CD4-positive, alpha-beta memory T cell (primary cell): ENCODE data around the gene ARF3. TPM values are rescaled to one million over a fixed set of nuclear protein-coding genes. Genes with fewer than 3 reads are reported as not detected.
A peak's percentile ranks its signal among the peaks of the same experiment; 100 is the strongest.

Source experiments
- CTCF ChIA-PET: fragments of 350-600 bp; sonication (Branson Sonifier 250); formaldehyde crosslinking; loops from one replicate; lab custom pipeline; 2021; ENCODE audit warnings: inconsistent platforms; ENCODE audit not compliant: partially characterized antibody; lab: Charles Lee
- POLR2A ChIA-PET: fragments of 350-600 bp; sonication (Branson Sonifier 250); formaldehyde crosslinking; loops from one replicate; lab custom pipeline; 2021; ENCODE audit not compliant: partially characterized antibody; lab: Charles Lee
- DNase-seq, 5 donors: peaks; one replicate each; pipeline versions ENCODE4 v3.0.0 to v3.0.0-alpha.2; 2020 to 2022; ENCODE audit warnings: mixed read lengths in 1 of 5
- H3K27ac ChIP-seq: one replicate; pipeline ENCODE4 v1.7.0; 2013; ENCODE audit warnings: low read depth, low read length
- H3K27me3 ChIP-seq: 2 replicates; pipeline ENCODE4 v1.7.0; 2013; ENCODE audit warnings: mild to moderate bottlenecking, low read length, moderate library complexity; ENCODE audit not compliant: insufficient read depth
- H3K36me3 ChIP-seq: 2 replicates; pipeline ENCODE4 v1.7.0; 2013; ENCODE audit warnings: mild to moderate bottlenecking, low read length, moderate library complexity; ENCODE audit not compliant: insufficient read depth
- H3K4me1 ChIP-seq: 2 replicates; pipeline ENCODE4 v1.7.0; 2013; ENCODE audit warnings: mild to moderate bottlenecking, low read length, moderate library complexity; ENCODE audit not compliant: insufficient read depth
- H3K4me3 ChIP-seq, 2 donors: one replicate each; pipeline ENCODE4 v1.7.0; 2013; ENCODE audit warnings: low read length in 2 of 2, mild to moderate bottlenecking in 1 of 2
- H3K9me3 ChIP-seq, 2 donors: one replicate each; pipeline ENCODE4 v1.7.0; 2013; ENCODE audit warnings: low read length in 2 of 2, control low read depth in 1 of 2; ENCODE audit not compliant: control insufficient read depth in 1 of 2
- H3K27ac Mint-ChIP-seq, 7 donors: one replicate each; pipeline ENCODE4 v1.8.0; 2020 to 2021; ENCODE audit warnings: mixed read lengths in 7 of 7, mild to moderate bottlenecking in 6 of 7, inconsistent platforms in 3 of 7, moderate library complexity in 3 of 7
- H3K27me3 Mint-ChIP-seq, 2 donors: one replicate each; pipeline ENCODE4 v1.8.0; 2020 to 2021; ENCODE audit warnings: mixed read lengths in 2 of 2
- H3K36me3 Mint-ChIP-seq, 2 donors: one replicate each; pipeline ENCODE4 v1.8.0; 2020 to 2021; ENCODE audit warnings: mixed read lengths in 2 of 2, inconsistent platforms in 1 of 2, mild to moderate bottlenecking in 1 of 2
- H3K4me1 Mint-ChIP-seq, 4 donors: one replicate each; pipeline ENCODE4 v1.8.0; 2020 to 2021; ENCODE audit warnings: mixed read lengths in 4 of 4, mild to moderate bottlenecking in 1 of 4
- H3K4me3 Mint-ChIP-seq, 8 donors: one replicate each; pipeline ENCODE4 v1.8.0; 2020 to 2021; ENCODE audit warnings: mixed read lengths in 8 of 8, mild to moderate bottlenecking in 7 of 8, moderate library complexity in 6 of 8, inconsistent platforms in 3 of 8
- H3K9me3 Mint-ChIP-seq, 8 donors: one replicate each; pipeline ENCODE4 v1.8.0; 2020 to 2021; ENCODE audit warnings: mixed read lengths in 8 of 8, mild to moderate bottlenecking in 5 of 8, inconsistent platforms in 3 of 8, moderate library complexity in 1 of 8
- intact Hi-C: fragments of 100-400 bp; cut with micrococcal nuclease; formaldehyde crosslinking; loops from one replicate; pipeline ENCODE4 v1.15.1; 2023
- polyA plus RNA-seq, 2 donors: library from polyadenylated mRNA; unstranded; fragments of 300-500 nt; fragmentation: Illumina TruSeq; gene quantifications; one replicate each; pipeline ENCODE4 v1.2.3, GENCODE V29; 2021
- total RNA-seq, 2 experiments: library from RNA; stranded (reverse); gene quantifications; one replicate each; pipeline ENCODE4 v1.2.3, GENCODE V29; 2021

The ARF3 gene
- total and polyA plus RNA-seq, 4 experiments from 2014 or later: 22.6 to 77.5 (median 50.5) TPM

DNA sequence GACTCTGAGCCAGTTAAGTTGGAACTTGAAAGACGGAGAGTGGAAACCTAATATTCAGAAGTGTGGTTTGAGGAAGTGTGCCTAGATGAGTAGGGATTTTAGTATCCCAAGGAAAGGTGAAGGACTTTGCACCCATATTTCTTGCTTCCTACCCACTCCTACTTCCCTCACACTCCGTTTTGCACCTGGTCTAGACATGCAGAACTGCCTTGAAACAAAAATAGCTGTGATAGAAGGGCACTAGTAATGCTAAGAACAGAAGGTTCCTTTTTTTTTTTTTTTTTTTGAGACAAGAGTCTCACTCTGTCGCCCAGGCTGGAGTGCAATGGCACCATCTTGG lies 732 bp upstream of the ARF3 start:
- no peaks in the 10 kb centered on the region for H3K27me3 ChIP-seq
- POLR2A ChIA-PET: interaction anchor here (0.6 to 3.3 kb wide), 23 partner anchors 10 to 783 kb away, joined by 3 to 55 read pairs (median 5); partner anchors contain the start of genes DDX23, FKBP11, RND1 and TUBA1B
- Mint-ChIP-seq H3K27ac (peak overlapping the region; percentile 91 to 97 (median 95)), H3K9me3 (peaks cover 0 to 3% (median 0%) of the 10 kb centered on the region in 8 donors), H3K27me3 (peaks cover 1 to 2% of the 10 kb centered on the region in 2 donors), H3K4me3 (peak overlapping the region; percentile 92 to 98 (median 96)), H3K4me1 (peaks cover 25 to 48% (median 34%) of the 10 kb centered on the region in 4 donors), H3K36me3 (peaks cover 3 to 21% of the 10 kb centered on the region in 2 donors)
- peaks cover 34% of the 10 kb centered on the region for H3K4me1 ChIP-seq
- no peaks in the 10 kb centered on the region for H3K9me3 ChIP-seq
- no peaks in the 10 kb centered on the region for H3K36me3 ChIP-seq
- DNase-seq: no peak
- CTCF ChIA-PET: interaction anchor here (0.7 to 6.6 kb wide), 17 partner anchors 8 to 987 kb away, joined by 3 to 72 read pairs (median 5); partner anchors contain the start of genes DDX23, TUBA1B and WNT1
- H3K27ac ChIP-seq: peak overlapping the region; percentile 73
- peak overlapping the region in 1 of 2 donors; percentile 71 for H3K4me3 ChIP-seq
- intact Hi-C loops: no loop called here

DNA sequence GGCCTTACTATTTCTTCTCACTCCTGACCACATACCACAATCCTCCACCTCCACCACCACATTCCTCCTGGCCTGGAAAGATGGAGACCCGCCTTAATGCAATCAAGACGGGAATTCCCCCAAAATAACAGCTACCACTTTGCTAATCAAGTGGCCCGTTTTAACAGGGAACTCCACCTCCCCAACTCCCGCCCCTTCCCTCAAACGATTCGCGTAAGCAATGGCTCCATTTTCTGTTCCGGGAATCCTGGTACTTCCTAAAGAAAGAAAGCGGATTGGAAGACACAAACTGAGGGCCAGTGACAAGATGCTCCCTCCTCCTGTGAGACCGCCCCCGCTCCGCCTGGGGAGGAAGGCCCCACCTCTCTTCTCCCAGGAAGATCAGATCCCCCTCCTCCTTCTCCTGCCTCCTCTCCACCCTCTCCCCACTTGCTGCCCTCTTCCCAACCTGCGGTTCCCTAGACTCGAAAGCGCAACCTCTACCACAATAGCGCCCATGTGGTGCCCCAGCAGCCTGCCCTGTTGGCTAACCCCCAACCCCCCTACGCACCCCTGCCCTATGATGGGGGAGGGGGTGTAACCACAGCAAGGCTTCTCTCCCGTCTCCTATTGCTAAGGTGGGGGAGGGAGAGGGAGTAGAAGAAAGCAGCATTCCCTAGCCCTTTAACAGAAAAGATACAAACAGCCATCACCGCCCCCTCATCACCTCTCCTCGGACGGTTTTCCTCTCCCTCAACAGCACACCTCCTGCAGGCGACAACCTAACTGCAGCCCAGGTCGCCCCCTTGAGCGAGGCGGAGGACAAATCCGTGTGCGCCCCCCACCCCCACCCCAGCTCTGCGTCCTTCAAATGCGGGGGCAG lies 777 bp downstream of the ARF3 start:
- CTCF ChIA-PET: interaction anchor here (1.0 to 6.6 kb wide), 17 partner anchors 10 to 989 kb away, joined by 3 to 72 read pairs (median 5); partner anchors contain the start of genes DDX23 and WNT1
- H3K4me1 Mint-ChIP-seq: peaks cover 29 to 61% (median 43%) of the 10 kb centered on the region in 4 donors
- H3K27ac Mint-ChIP-seq: peak overlapping the region; percentile 91 to 97 (median 95)
- intact Hi-C loops: loop anchor here (1.0 to 2.0 kb wide), 3 partner anchors 20 to 32 kb away; partner anchors contain the start of genes FKBP11 and WNT1
- DNase-seq: peak in 2 of 5 donors; percentile 22 to 56
- POLR2A ChIA-PET: interaction anchor here (0.9 to 3.3 kb wide), 21 partner anchors 12 to 311 kb away, joined by 3 to 55 read pairs (median 5); partner anchors contain the start of genes DDX23, FKBP11, KMT2D and RND1
- H3K4me1 ChIP-seq: peaks cover 34% of the 10 kb centered on the region
- peak overlapping the region; percentile 73 for H3K27ac ChIP-seq
- peaks cover 1 to 2% of the 10 kb centered on the region in 2 donors for H3K27me3 Mint-ChIP-seq
- H3K4me3 ChIP-seq: peak overlapping the region; percentile 45 to 71
- H3K4me3 Mint-ChIP-seq: peak overlapping the region; percentile 92 to 98 (median 96)
- H3K27me3 ChIP-seq: no peaks in the 10 kb centered on the region
- no peaks in the 10 kb centered on the region for H3K9me3 ChIP-seq
- peaks cover 9 to 33% of the 10 kb centered on the region in 2 donors for H3K36me3 Mint-ChIP-seq
- H3K36me3 ChIP-seq: no peaks in the 10 kb centered on the region
- peaks cover 0 to 3% (median 0%) of the 10 kb centered on the region in 8 donors for H3K9me3 Mint-ChIP-seq

DNA sequence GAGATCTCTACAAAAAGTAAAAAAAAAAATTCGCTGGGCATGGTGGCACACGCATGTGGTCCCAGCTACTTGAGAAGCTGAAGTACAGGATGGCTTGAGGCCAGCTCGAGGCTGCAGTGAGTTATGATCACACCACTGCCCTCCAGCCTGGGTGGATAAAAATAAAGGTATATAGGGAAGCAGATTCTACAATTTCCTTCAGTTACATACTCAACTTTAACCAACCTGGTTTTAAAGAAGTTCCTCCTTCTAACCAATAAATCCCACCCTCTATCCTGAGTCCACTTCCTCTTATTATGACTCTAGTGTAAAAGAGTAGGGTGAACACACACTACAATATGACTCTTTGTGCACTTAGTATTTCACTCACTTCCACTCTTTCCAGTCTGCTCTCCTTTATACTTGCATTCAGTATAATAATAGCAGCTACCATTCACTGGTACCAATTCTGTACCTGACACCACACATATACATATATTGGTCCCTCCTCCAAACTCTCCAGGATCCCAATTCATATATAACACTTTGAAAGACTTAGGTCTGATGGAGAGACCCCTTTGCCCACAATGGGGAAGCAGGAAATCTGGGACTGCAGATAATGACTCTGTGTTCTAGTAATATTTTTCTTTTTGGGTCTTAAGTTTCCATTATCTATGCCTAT lies 2.3 kb downstream of the ARF3 start:
- CTCF ChIA-PET: interaction anchor here (1.1 to 2.3 kb wide), 4 partner anchors 15 to 101 kb away, joined by 3 to 6 read pairs (median 4); no protein-coding TSS in a partner anchor
- peak overlapping the region; percentile 22 to 97 (median 94) for H3K4me3 Mint-ChIP-seq
- H3K27me3 ChIP-seq: no peaks in the 10 kb centered on the region
- H3K4me1 ChIP-seq: peaks cover 34% of the 10 kb centered on the region
- POLR2A ChIA-PET: interaction anchor here (1.2 kb wide), 2 partner anchors 15 to 90 kb away, joined by 4 to 6 read pairs; no protein-coding TSS in a partner anchor
- H3K27ac ChIP-seq: no peak overlapping the region
- H3K4me1 Mint-ChIP-seq: peaks cover 29 to 61% (median 44%) of the 10 kb centered on the region in 4 donors
- no peak overlapping the region for H3K4me3 ChIP-seq
- intact Hi-C loops: no loop called here
- DNase-seq: no peak
- H3K9me3 Mint-ChIP-seq: peaks cover 0 to 3% (median 0%) of the 10 kb centered on the region in 8 donors
- peaks cover 9 to 34% of the 10 kb centered on the region in 2 donors for H3K36me3 Mint-ChIP-seq
- H3K9me3 ChIP-seq: no peaks in the 10 kb centered on the region
- no peaks in the 10 kb centered on the region for H3K36me3 ChIP-seq
- H3K27me3 Mint-ChIP-seq: peaks cover 1 to 2% of the 10 kb centered on the region in 2 donors
- peak overlapping the region in 5 of 7 donors; percentile 17 to 92 (median 60) for H3K27ac Mint-ChIP-seq

DNA sequence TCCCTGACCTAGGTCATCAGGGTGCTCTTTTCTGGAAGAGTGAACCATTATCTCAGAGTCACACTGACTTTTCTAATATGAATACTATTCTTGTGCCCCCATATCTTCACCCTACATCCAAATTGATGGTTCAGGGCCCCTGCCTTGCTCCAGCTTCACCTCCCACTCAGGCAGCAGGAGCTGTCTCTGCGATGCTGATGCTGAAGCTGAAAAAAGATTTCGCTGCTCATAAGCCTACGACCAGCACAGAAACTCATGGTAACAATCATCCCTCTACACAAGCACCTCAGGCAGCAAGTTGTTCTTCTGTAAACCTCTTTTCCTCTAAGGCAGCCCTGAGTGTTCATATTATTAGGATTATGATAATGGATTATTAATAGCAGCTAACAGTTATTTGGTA lies 3.2 kb downstream of the ARF3 start:
- H3K27me3 Mint-ChIP-seq: no peaks in the 10 kb centered on the region
- no peaks in the 10 kb centered on the region for H3K27me3 ChIP-seq
- peak overlapping the region in 3 of 7 donors; percentile 77 to 90 (median 86) for H3K27ac Mint-ChIP-seq
- H3K4me1 ChIP-seq: peaks cover 34% of the 10 kb centered on the region
- peaks cover 31 to 66% (median 45%) of the 10 kb centered on the region in 4 donors for H3K4me1 Mint-ChIP-seq
- intact Hi-C loops: no loop called here
- ChIA-PET CTCF (interaction anchor here (1.2 to 2.3 kb wide), 2 partner anchors 14 to 63 kb away, joined by 3 to 6 read pairs; no protein-coding TSS in a partner anchor), POLR2A (interaction anchor here (1.0 to 1.2 kb wide), 2 partner anchors 16 to 89 kb away, joined by 3 to 4 read pairs; partner anchors contain the start of gene RND1)
- no peak overlapping the region for H3K27ac ChIP-seq
- H3K9me3 Mint-ChIP-seq: peaks cover 0 to 3% (median 0%) of the 10 kb centered on the region in 8 donors
- DNase-seq: no peak
- H3K9me3 ChIP-seq: no peaks in the 10 kb centered on the region
- H3K4me3 ChIP-seq: no peak overlapping the region
- H3K36me3 ChIP-seq: no peaks in the 10 kb centered on the region
- no peak overlapping the region for H3K4me3 Mint-ChIP-seq
- peaks cover 9 to 37% of the 10 kb centered on the region in 2 donors for H3K36me3 Mint-ChIP-seq

DNA sequence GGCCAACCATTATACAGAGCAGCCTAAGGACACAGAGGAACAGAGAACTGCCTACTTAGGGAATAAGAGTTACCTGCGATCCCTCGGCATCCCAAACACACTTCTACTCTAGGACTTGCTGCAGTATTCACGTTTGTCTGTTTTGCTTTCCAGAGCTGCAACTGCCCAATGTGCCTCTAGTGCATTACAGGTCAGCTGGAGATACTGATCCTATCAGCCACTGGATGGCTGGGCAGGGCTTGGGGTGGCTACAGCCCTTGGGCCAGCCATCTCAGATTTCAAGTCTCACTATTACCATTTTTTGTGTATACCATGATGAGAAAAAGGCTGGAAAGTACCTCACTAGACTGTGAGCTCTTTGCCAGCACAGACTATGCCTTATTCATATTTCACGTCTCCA lies 4.6 kb downstream of the ARF3 start:
- no peak for DNase-seq
- intact Hi-C loops: no loop called here
- Mint-ChIP-seq H3K9me3 (peaks cover 0 to 3% (median 0%) of the 10 kb centered on the region in 8 donors), H3K27me3 (no peaks in the 10 kb centered on the region), H3K36me3 (peaks cover 14 to 42% of the 10 kb centered on the region in 2 donors), H3K27ac (peak overlapping the region in 1 of 7 donors; percentile 57), H3K4me1 (peaks cover 31 to 67% (median 49%) of the 10 kb centered on the region in 4 donors), H3K4me3 (no peak overlapping the region)
- CTCF ChIA-PET: interaction anchor here (0.6 to 2.3 kb wide), 5 partner anchors 12 to 99 kb away, joined by 3 to 12 read pairs (median 4); no protein-coding TSS in a partner anchor
- POLR2A ChIA-PET: interaction anchor here (0.8 to 1.4 kb wide), 2 partner anchors 27 to 178 kb away, joined by 3 to 4 read pairs; partner anchors contain the start of gene TUBA1B
- Histone ChIP-seq H3K4me1 (peaks cover 38% of the 10 kb centered on the region), H3K27me3 (no peaks in the 10 kb centered on the region), H3K9me3 (no peaks in the 10 kb centered on the region), H3K4me3 (no peak overlapping the region), H3K36me3 (no peaks in the 10 kb centered on the region), H3K27ac (no peak overlapping the region)

DNA sequence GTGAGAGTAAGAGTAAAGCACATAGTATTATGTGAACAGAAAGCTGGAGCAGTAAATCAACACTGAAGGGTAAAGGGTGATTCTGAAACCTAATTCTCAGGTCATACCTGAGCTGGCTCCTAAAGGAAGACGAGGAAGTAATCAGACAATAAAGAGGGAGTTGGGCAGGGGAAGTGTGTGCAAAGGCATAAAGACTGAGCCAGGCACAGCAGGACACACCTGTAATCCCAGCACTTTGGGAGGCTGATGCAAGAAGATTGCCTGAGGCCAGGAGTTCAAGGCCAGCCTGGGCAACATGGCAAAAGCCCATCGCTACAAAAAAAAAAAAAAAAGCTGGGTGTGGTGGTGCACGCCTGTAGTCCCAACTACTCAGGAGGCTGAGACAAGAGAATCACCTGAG lies 9.6 kb downstream of the ARF3 start:
- peaks cover 8% of the 10 kb centered on the region for H3K4me1 ChIP-seq
- H3K4me3 ChIP-seq: no peak overlapping the region
- no peaks in the 10 kb centered on the region for H3K36me3 ChIP-seq
- Mint-ChIP-seq H3K27me3 (no peaks in the 10 kb centered on the region), H3K9me3 (no peaks in the 10 kb centered on the region), H3K36me3 (peaks cover 11 to 33% of the 10 kb centered on the region in 2 donors), H3K27ac (peak overlapping the region in 5 of 7 donors; percentile 1 to 65 (median 34)), H3K4me3 (no peak overlapping the region), H3K4me1 (peaks cover 22 to 48% (median 36%) of the 10 kb centered on the region in 4 donors)
- ChIA-PET POLR2A (no interaction called here), CTCF (interaction anchor here (0.6 to 2.5 kb wide), 6 partner anchors 11 to 57 kb away, joined by 3 to 11 read pairs (median 5); no protein-coding TSS in a partner anchor)
- no peaks in the 10 kb centered on the region for H3K9me3 ChIP-seq
- no peak overlapping the region for H3K27ac ChIP-seq
- intact Hi-C loops: no loop called here
- DNase-seq: no peak
- H3K27me3 ChIP-seq: no peaks in the 10 kb centered on the region
